Measurements from ENCODE around the gene GAB2.

DNA sequence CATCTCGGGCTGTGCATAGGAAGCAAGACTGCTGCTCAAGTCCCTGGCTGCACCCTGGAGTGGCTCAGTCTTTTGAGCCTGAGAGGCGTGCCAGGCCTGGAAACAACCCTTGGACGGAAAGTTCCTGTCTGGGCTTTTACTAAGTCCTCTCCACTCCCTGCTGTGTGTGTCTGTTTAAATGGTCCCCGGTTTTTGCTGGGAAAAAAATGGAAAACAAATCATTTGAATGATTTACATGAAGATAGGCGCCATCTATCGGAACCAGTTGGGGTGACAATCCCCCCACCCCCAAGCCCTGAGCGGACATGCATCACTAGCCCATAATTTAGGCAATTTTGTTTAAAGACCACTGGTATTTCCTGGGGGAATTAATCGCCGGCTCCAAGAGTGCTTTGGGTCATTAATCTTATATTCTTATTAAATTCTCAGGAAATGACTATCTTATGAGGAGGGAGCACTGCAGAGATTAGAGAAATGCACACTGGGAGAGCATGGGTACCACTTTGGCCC lies 2.7 kb upstream of the GAB2 start:
- TF ChIP-seq ZNF792 (tag by site-specific recombination; IDR thresholded peaks at IDR 0.05) (no peak), ZNF211 (tag by site-specific recombination; IDR thresholded peaks at IDR 0.05; ENCODE audit: low read depth) (no peak), EGR2 (tag by site-specific recombination; IDR thresholded peaks at IDR 0.05; ENCODE audit: low read depth) (no peak), ZNF223 (tag by site-specific recombination; IDR thresholded peaks at IDR 0.05) (no peak), ZNF274 (IDR thresholded peaks at IDR 0.05; ENCODE audit: low read length) (no peak), ZNF274 (tag by site-specific recombination; IDR thresholded peaks at IDR 0.05; ENCODE audit: borderline replicate concordance) (no peak)
- TF ChIP-seq, protein P1, sequence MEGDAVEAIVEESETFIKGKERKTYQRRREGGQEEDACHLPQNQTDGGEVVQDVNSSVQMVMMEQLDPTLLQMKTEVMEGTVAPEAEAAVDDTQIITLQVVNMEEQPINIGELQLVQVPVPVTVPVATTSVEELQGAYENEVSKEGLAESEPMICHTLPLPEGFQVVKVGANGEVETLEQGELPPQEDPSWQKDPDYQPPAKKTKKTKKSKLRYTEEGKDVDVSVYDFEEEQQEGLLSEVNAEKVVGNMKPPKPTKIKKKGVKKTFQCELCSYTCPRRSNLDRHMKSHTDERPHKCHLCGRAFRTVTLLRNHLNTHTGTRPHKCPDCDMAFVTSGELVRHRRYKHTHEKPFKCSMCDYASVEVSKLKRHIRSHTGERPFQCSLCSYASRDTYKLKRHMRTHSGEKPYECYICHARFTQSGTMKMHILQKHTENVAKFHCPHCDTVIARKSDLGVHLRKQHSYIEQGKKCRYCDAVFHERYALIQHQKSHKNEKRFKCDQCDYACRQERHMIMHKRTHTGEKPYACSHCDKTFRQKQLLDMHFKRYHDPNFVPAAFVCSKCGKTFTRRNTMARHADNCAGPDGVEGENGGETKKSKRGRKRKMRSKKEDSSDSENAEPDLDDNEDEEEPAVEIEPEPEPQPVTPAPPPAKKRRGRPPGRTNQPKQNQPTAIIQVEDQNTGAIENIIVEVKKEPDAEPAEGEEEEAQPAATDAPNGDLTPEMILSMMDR (tag by site-specific recombination; IDR thresholded peaks at IDR 0.05), result no peak
